ENCODE measurements around the gene ZNF212. TPM values are rescaled to one million over a fixed set of nuclear protein-coding genes. Genes with fewer than 3 reads are reported as not detected.

The ZNF212 gene
- total and polyA plus RNA-seq, 2 donors (not counting 3 experiments of a cell fraction or from before 2014, with no cell fraction given): 3.6 to 9.0 TPM

DNA sequence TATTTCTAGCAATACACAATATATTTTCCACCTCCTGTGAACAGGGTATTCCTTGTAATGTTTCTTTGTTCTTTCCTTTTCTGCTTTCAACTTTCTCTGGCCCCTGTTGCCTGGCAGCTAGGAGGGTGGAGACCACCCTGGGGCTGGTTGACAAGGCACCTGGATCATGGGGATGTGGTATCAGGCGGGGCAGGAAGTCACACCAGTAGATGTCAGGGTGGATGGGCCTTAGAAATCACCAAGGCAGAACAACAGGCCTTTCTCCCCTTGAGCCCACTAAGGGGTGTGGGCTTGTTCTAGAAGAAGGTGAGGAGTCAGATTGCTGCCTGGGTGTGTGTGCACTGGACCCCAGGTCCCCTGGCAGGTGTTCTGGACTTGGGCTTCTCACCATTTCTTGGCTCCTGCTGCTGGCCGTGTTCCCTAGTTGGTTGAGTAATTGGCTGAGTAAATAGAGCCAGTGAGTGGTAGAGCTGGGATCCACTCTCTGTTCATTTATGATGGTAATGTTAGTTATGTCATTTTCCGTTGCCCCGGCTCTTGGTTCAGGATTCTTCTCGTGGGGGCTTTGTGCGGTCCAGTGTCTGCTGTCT is 47.5 kb downstream of the ZNF212 start:
- BruUV-seq (replicated peaks): no TSS peak
- H3K4me1 ChIP-seq (ENCODE audit: control insufficient read depth, extremely low read depth, insufficient read depth, low read length): peaks cover 9% of the 10 kb centered on the region
- peaks cover 0 to 3% of the 10 kb centered on the region in 2 experiments for H3K36me3 ChIP-seq (ENCODE audit: control insufficient read depth in 2 of 2, extremely low read depth in 1 of 2, insufficient read depth in 2 of 2, low read length in 2 of 2)
- no peak for DNase-seq (ENCODE audit: low read depth, low spot score)
- dilution Hi-C loops (cut with MboI; ENCODE audit: extremely low pct_ligation_motif_present, low sequenced_read_pairs) (no loop called here), intact Hi-C loops (cut with micrococcal nuclease) (loop anchor here (10.0 kb wide), 1 partner anchor 338 kb away; no protein-coding TSS in a partner anchor)
- H3K4me3 ChIP-seq (replicated peaks in 1 of 3; ENCODE audit: insufficient read depth in 1 of 3, low read depth in 1 of 3, low read length in 3 of 3): no peak overlapping the region
- no peaks in the 10 kb centered on the region for H3K27me3 ChIP-seq (ENCODE audit: control insufficient read depth in 2 of 2, insufficient read depth in 2 of 2, low read length in 2 of 2)
- no peak overlapping the region for H3K27ac ChIP-seq (ENCODE audit: insufficient read depth, low read depth, low read length)
- no peak for FAIRE-seq
- no peak overlapping the region for H3K9ac ChIP-seq (replicated peaks; ENCODE audit: extremely low read depth, insufficient read depth, low read length)
- H3K9me3 ChIP-seq (replicated peaks; ENCODE audit: control insufficient read depth, insufficient read depth, low read length): no peaks in the 10 kb centered on the region
- no peaks in the 10 kb centered on the region for H3K79me2 ChIP-seq (ENCODE audit: control insufficient read depth, insufficient read depth, low read length)
- H3K4me2 ChIP-seq (ENCODE audit: insufficient read depth, low read length): no peak overlapping the region
- ChIA-PET POLR2A (no interaction called here), CTCF (no interaction called here)
- no peaks in the 10 kb centered on the region for H3K9me1 ChIP-seq (replicated peaks; ENCODE audit: control insufficient read depth, extremely low read depth, insufficient read depth, low read length)
- no peaks in the 10 kb centered on the region for H4K20me1 ChIP-seq (replicated peaks; ENCODE audit: control insufficient read depth, extremely low read depth, insufficient read depth, low read length)
- no peak for TF ChIP-seq CTCF (IDR thresholded peaks at IDR 0.05; ENCODE audit: extremely low read depth in 1 of 2, insufficient read depth in 1 of 2, low read depth in 1 of 2, low read length in 2 of 2)
- H2AFZ ChIP-seq (ENCODE audit: low read depth, low read length): no peak overlapping the region

- TF ChIP-seq POLR2AphosphoS5 (IDR thresholded peaks at IDR 0.05; ENCODE audit: insufficient read depth, low read depth, low read length) (no peak), CTCF (IDR thresholded peaks at IDR 0.05; ENCODE audit: extremely low read depth in 1 of 2, insufficient read depth in 1 of 2, low read depth in 1 of 2, low read length in 2 of 2) (no peak), POLR2A (IDR thresholded peaks at IDR 0.05; ENCODE audit: low read depth, low read length) (no peak), MYC (IDR thresholded peaks at IDR 0.05; ENCODE audit: low read depth, low read length) (no peak), JUN (IDR thresholded peaks at IDR 0.05; ENCODE audit: borderline replicate concordance, insufficient read depth, insufficient read length, low read depth) (no peak), MAX (IDR thresholded peaks at IDR 0.05; ENCODE audit: insufficient read depth, insufficient read length) (no peak), EZH2 (IDR thresholded peaks at IDR 0.05; ENCODE audit: borderline replicate concordance, low read depth, low read length, severe bottlenecking) (no peak)
- FAIRE-seq: no peak
Observed at GRCh38 chr7:149287622-149288021, 48.2 kb downstream of the ZNF212 start.

More at GRCh38 chr7:149287622-149288021, 48.2 kb downstream of the ZNF212 start:
- no peak overlapping the region for H3K4me2 ChIP-seq (ENCODE audit: insufficient read depth, low read length)
- H3K9me3 ChIP-seq (replicated peaks; ENCODE audit: control insufficient read depth, insufficient read depth, low read length): no peaks in the 10 kb centered on the region
- DNase-seq (ENCODE audit: low read depth, low spot score): no peak
- BruUV-seq (replicated peaks): no TSS peak
- H3K9me1 ChIP-seq (replicated peaks; ENCODE audit: control insufficient read depth, extremely low read depth, insufficient read depth, low read length): no peaks in the 10 kb centered on the region
- CTCF ChIA-PET: no interaction called here
- peaks cover 9% of the 10 kb centered on the region for H3K4me1 ChIP-seq (ENCODE audit: control insufficient read depth, extremely low read depth, insufficient read depth, low read length)
- no peak overlapping the region for H3K9ac ChIP-seq (replicated peaks; ENCODE audit: extremely low read depth, insufficient read depth, low read length)
- dilution Hi-C loops (cut with MboI; ENCODE audit: extremely low pct_ligation_motif_present, low sequenced_read_pairs): no loop called here
- no peak overlapping the region for H2AFZ ChIP-seq (ENCODE audit: low read depth, low read length)
- no peak overlapping the region for H3K4me3 ChIP-seq (replicated peaks in 1 of 3; ENCODE audit: insufficient read depth in 1 of 3, low read depth in 1 of 3, low read length in 3 of 3)
- peaks cover 0 to 3% of the 10 kb centered on the region in 2 experiments for H3K36me3 ChIP-seq (ENCODE audit: control insufficient read depth in 2 of 2, extremely low read depth in 1 of 2, insufficient read depth in 2 of 2, low read length in 2 of 2)
- POLR2A ChIA-PET: no interaction called here
- no peaks in the 10 kb centered on the region for H3K79me2 ChIP-seq (ENCODE audit: control insufficient read depth, insufficient read depth, low read length)
- H4K20me1 ChIP-seq (replicated peaks; ENCODE audit: control insufficient read depth, extremely low read depth, insufficient read depth, low read length): no peaks in the 10 kb centered on the region
- no peaks in the 10 kb centered on the region for H3K27me3 ChIP-seq (ENCODE audit: control insufficient read depth in 2 of 2, insufficient read depth in 2 of 2, low read length in 2 of 2)
- intact Hi-C loops (cut with micrococcal nuclease): loop anchor here (10.0 kb wide), 1 partner anchor 337 kb away; no protein-coding TSS in a partner anchor
- H3K27ac ChIP-seq (ENCODE audit: insufficient read depth, low read depth, low read length): no peak overlapping the region
